HEK293T (cell line): ENCODE data around the gene PRPF19.

Experiments used
- CTCF ChIA-PET: fragments of 350-600 bp; formaldehyde crosslinking; extraction: SDS; loops from one replicate; lab custom pipeline; 2021; ENCODE audit warnings: antibody characterized with exemption, inconsistent platforms; lab: Yijun Ruan, JAX
- POLR2A ChIA-PET: fragments of 350-600 bp; formaldehyde crosslinking; extraction: SDS; loops from one replicate; lab custom pipeline; 2020; ENCODE audit warnings: antibody characterized with exemption, inconsistent platforms; lab: Yijun Ruan, JAX
- DNase-seq: peaks from one replicate; pipeline ENCODE4 v3.0.0; 2012; ENCODE audit warnings: mixed read lengths; ENCODE audit errors: extremely low spot score
- ARNT ChIP-seq: fragments of 450-650 bp; IDR thresholded peaks from 2 replicates; pipeline ENCODE4 v1.6.1; 2017; ENCODE audit warnings: mild to moderate bottlenecking
- BHLHE40 ChIP-seq: fragments of 450-650 bp; IDR thresholded peaks from 2 replicates; pipeline ENCODE4 v1.6.1; 2016; ENCODE audit warnings: mild to moderate bottlenecking, moderate library complexity, borderline replicate concordance
- CTBP1 ChIP-seq: fragments of 450-650 bp; IDR thresholded peaks from 2 replicates; pipeline ENCODE4 v1.6.1; 2016; ENCODE audit warnings: borderline replicate concordance
- ELF4 ChIP-seq: fragments of 450-650 bp; IDR thresholded peaks from 2 replicates; pipeline ENCODE4 v1.6.1; 2017; ENCODE audit warnings: antibody characterized with exemption
- FOXA1 ChIP-seq: fragments of 450-650 bp; IDR thresholded peaks from 2 replicates; pipeline ENCODE4 v1.6.1; 2016; ENCODE audit warnings: mild to moderate bottlenecking
- FOXK2 ChIP-seq: fragments of 450-650 bp; IDR thresholded peaks from 2 replicates; pipeline ENCODE4 v1.6.1; 2016; ENCODE audit warnings: mild to moderate bottlenecking
- FOXM1 ChIP-seq: fragments of 450-650 bp; IDR thresholded peaks from 2 replicates; pipeline ENCODE4 v1.6.1; 2017; ENCODE audit warnings: mild to moderate bottlenecking, borderline replicate concordance
- HDGF ChIP-seq: fragments of 450-650 bp; IDR thresholded peaks from 2 replicates; pipeline ENCODE4 v1.6.1; 2017; ENCODE audit warnings: antibody characterized with exemption, borderline replicate concordance
- L3MBTL2 ChIP-seq: fragments of 450-650 bp; conservative IDR thresholded peaks from 2 replicates; pipeline ENCODE4 v1.6.1; 2016; ENCODE audit warnings: mild to moderate bottlenecking
- LEF1 ChIP-seq: fragments of 450-650 bp; IDR thresholded peaks from 2 replicates; pipeline ENCODE4 v1.6.1; 2017; ENCODE audit warnings: mild to moderate bottlenecking, borderline replicate concordance
- NFRKB ChIP-seq: fragments of 450-650 bp; IDR thresholded peaks from 2 replicates; pipeline ENCODE4 v1.6.1; 2016; ENCODE audit warnings: mild to moderate bottlenecking, moderate library complexity
- SP1 ChIP-seq: fragments of 450-650 bp; IDR thresholded peaks from 2 replicates; pipeline ENCODE4 v1.6.1; 2017
- SUZ12 ChIP-seq: fragments of 450-650 bp; IDR thresholded peaks from 2 replicates; pipeline ENCODE4 v1.6.1; 2016; ENCODE audit warnings: mild to moderate bottlenecking
- TARDBP ChIP-seq: fragments of 450-650 bp; IDR thresholded peaks from 2 replicates; pipeline ENCODE4 v1.6.1; 2016
- ZNF384 ChIP-seq: fragments of 450-650 bp; IDR thresholded peaks from 2 replicates; pipeline ENCODE4 v1.6.1; 2016
- TF ChIP-seq, protein P1 (sequence below): fragments of 450-650 bp; IDR thresholded peaks from 2 replicates; pipeline ENCODE4 v1.6.1; 2016

The PRPF19 gene

DNA sequence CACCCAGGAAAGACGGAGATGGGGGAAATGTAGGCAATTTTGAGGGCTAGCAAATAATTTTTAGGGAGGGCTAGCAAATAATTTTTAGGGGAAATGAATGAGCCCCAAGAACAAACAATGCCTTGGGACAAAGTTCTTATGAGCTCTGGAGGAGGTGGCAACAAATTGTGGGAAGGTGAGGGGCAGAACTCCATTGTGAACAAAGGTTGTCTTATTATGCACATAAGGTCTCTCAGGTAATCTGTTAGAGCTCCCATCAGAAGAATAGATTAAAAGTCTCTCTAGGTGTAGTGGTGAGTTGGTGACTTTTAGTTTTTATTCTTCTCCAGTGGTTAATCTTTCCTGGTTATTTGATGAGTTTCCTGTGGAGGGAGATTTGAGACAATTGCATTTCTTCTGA, 2.4 kb upstream of the PRPF19 start:
- ChIA-PET CTCF (no interaction called here), POLR2A (no interaction called here)
- DNase-seq: no peak
- no peak for TF ChIP-seq SUZ12
- TF ChIP-seq CTBP1: no peak
- TF ChIP-seq BHLHE40: no peak
- TF ChIP-seq FOXA1: no peak
- no peak for TF ChIP-seq L3MBTL2
- no peak for TF ChIP-seq ZNF384
- no peak for TF ChIP-seq FOXM1
- TF ChIP-seq, protein P1, sequence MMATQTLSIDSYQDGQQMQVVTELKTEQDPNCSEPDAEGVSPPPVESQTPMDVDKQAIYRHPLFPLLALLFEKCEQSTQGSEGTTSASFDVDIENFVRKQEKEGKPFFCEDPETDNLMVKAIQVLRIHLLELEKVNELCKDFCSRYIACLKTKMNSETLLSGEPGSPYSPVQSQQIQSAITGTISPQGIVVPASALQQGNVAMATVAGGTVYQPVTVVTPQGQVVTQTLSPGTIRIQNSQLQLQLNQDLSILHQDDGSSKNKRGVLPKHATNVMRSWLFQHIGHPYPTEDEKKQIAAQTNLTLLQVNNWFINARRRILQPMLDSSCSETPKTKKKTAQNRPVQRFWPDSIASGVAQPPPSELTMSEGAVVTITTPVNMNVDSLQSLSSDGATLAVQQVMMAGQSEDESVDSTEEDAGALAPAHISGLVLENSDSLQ: no peak
- no peak for TF ChIP-seq FOXK2
- TF ChIP-seq NFRKB: no peak
- no peak for TF ChIP-seq ELF4
- no peak for TF ChIP-seq TARDBP

DNA sequence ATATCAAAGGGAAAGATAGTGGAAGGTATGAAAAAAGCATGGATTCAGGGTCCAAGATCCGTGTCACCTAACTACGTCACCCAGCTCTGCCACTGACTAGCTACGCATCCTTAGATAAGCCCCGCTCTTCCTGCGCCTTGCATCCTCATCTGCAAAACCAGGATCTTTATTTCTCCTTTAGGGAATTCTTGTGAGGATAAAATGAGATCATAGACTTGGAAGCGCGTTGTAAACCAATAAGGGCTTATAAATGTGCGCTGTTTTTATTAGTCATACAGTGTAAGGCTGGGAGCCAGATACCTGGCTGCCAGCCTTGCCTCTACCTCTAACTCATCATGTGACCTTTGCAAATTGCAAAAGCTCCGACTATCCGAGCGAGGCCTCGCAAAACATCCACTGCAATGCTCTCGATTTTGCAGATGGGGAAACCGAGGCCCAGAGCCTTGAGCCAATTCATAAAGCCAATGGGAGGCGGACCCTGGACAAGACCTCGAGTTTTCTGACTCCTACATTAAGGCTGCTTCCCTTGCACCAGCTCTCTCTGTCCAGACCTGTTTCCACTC, 753 bp downstream of the PRPF19 start:
- ChIA-PET POLR2A (interaction anchor here (1.1 to 2.1 kb wide), 8 partner anchors 9 to 256 kb away, joined by 3 to 34 read pairs (median 4); partner anchors contain the start of genes TMEM109 and VPS37C), CTCF (interaction anchor here (1.0 kb wide), 1 partner anchor 10 kb away, joined by 3 read pairs; no protein-coding TSS in a partner anchor)
- no peak for DNase-seq
- TF ChIP-seq FOXK2 (no peak), FOXM1 (no peak), ARNT (no peak), NFRKB (no peak), SUZ12 (no peak)

DNA sequence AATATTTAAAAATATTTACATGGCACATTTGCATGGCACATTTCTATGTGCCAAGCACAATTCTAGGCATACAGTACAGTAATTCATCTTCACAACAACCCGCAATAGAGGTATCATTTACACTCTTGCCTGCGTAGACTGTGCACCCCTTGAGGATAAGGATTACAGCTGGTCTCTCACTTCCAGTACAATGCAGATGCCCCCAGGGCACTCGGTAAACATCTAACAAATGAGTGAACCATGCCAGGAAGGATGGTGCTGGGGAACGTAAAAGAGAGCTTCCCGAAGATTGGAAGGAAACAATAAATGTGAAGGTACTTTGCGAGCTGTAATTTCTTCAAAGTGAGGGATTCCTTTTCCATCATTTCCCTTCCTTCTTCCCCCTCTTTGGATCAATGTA, 1.3 kb downstream of the PRPF19 start:
- no peak for DNase-seq
- POLR2A ChIA-PET: interaction anchor here (1.1 to 2.1 kb wide), 7 partner anchors 9 to 257 kb away, joined by 3 to 34 read pairs (median 4); partner anchors contain the start of genes TMEM109 and VPS37C
- CTCF ChIA-PET: interaction anchor here (0.6 to 1.0 kb wide), 2 partner anchors 10 to 74 kb away, joined by 3 to 4 read pairs; no protein-coding TSS in a partner anchor
- TF ChIP-seq SP1 (no peak), ARNT (no peak), FOXM1 (no peak), ELF4 (no peak)

DNA sequence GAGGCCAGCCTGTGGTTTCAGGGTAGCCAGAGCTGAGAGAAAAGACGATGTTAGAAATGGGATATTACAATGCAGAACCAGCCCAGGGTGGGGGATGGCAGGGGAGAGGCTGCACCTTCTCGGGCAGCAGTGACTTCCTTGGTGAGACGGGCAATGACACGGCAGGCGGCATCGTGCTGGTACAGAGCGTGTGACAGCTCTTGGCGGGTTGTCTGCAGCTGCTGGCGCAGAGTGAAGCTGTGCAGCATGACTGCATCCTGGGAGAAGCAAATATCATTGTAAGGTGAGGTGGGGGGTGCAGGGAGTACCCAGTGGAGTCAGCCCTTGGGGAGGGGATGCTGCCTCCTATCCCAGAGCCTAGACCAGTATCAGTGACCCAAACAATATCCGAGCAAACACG, 3.8 kb downstream of the PRPF19 start:
- CTCF ChIA-PET: interaction anchor here (1.2 to 1.5 kb wide), 2 partner anchors 11 to 15 kb away, joined by 3 to 4 read pairs; no protein-coding TSS in a partner anchor

DNA sequence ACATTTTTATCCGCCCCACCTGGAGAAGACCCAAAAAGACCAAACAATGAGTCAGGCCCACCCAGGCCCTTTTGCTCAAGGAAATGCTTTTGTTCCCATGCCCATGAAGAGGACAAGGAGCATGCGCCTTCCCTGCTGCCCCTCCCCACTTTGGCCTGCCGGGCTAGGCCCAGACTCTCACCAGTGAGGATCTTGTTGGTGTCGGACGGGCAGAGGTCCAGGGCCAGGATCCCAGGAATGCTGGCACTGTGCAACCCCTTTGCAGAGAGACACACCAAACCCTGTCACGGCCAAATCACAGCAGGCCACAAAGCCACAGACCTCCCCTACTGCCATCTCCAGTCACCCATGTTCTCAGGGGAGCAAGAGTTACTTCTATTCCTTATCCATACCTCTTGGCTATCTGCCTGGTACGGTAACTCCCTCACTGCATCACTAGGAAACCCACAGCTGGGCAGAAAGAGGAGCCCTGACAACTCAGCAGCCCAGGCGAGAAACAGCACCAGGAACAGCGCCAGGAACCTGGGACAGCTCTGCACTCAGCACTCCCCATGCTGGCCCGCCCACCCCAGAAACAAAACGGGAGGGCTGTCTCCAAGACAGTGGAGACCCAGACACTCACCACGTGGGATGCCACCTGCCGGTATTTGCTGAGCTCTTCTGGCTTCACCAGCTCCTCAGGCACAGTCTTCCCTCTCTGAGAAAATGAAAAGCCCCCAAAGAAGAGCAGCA, 5.5 kb downstream of the PRPF19 start:
- TF ChIP-seq LEF1: no peak
- TF ChIP-seq HDGF: no peak
- TF ChIP-seq ZNF384: no peak
- TF ChIP-seq, protein P1: no peak
- no peak for TF ChIP-seq TARDBP
- no peak for TF ChIP-seq FOXA1
- no peak for TF ChIP-seq ARNT
- TF ChIP-seq L3MBTL2: no peak
- TF ChIP-seq NFRKB: no peak
- no peak for TF ChIP-seq FOXK2
- TF ChIP-seq SUZ12: no peak
- no peak for TF ChIP-seq ELF4
- TF ChIP-seq SP1: no peak
- TF ChIP-seq BHLHE40: no peak
- no peak for TF ChIP-seq CTBP1
- TF ChIP-seq FOXM1: no peak
- ChIA-PET POLR2A (interaction anchor here (1.0 to 1.4 kb wide), 2 partner anchors 13 to 15 kb away, joined by 4 to 5 read pairs; partner anchors contain the start of gene TMEM109), CTCF (interaction anchor here (0.6 to 1.4 kb wide), 3 partner anchors 11 to 1335 kb away, joined by 3 to 10 read pairs (median 3); no protein-coding TSS in a partner anchor)
- DNase-seq: no peak

More for the DNA sequence above, 3.8 kb downstream of the PRPF19 start:
- DNase-seq: no peak
- POLR2A ChIA-PET: interaction anchor here (0.7 to 1.3 kb wide), 2 partner anchors 15 to 57 kb away, joined by 3 to 4 read pairs; no protein-coding TSS in a partner anchor
- TF ChIP-seq CTBP1 (no peak), ARNT (no peak), NFRKB (no peak), TARDBP (no peak), FOXM1 (no peak), LEF1 (no peak), FOXK2 (no peak), FOXA1 (no peak), ELF4 (no peak), SUZ12 (no peak), SP1 (no peak), L3MBTL2 (no peak), HDGF (no peak), BHLHE40 (no peak), ZNF384 (no peak)
- TF ChIP-seq, protein P1: no peak

DNA sequence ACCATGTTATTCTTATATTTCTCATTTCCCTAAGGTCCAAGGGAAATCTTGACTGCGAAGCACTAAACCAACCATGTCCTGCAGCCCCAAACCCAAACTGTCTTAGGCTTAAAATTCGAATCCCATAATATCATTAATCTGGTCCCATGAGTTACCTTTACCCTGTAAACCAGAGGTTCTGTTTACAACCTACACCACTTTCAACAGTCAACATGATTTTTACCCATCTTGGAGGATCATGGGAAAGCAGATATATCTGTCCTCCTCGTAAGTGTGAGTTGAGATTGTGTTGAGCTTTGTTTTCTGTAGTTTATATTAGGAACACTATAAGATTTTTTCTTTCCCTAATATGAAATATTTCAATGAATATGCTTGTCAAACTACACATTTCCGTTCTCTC, 6.4 kb downstream of the PRPF19 start:
- CTCF ChIA-PET: interaction anchor here (0.6 to 1.6 kb wide), 16 partner anchors 7 to 1334 kb away, joined by 3 to 23 read pairs (median 3); partner anchors contain the start of gene TMEM109
- no peak for DNase-seq
- POLR2A ChIA-PET: interaction anchor here (1.5 kb wide), 1 partner anchor 14 kb away, joined by 3 read pairs; the partner anchor contains the start of gene TMEM109
- TF ChIP-seq L3MBTL2: no peak
- TF ChIP-seq SP1: no peak
- no peak for TF ChIP-seq CTBP1
- TF ChIP-seq HDGF: no peak
- TF ChIP-seq BHLHE40: no peak
- TF ChIP-seq TARDBP: no peak
- TF ChIP-seq FOXA1: no peak
- no peak for TF ChIP-seq ARNT
- no peak for TF ChIP-seq ZNF384
- no peak for TF ChIP-seq LEF1
- no peak for TF ChIP-seq FOXK2
- TF ChIP-seq SUZ12: no peak
- no peak for TF ChIP-seq NFRKB
- TF ChIP-seq, protein P1: no peak
- TF ChIP-seq ELF4: no peak
- no peak for TF ChIP-seq FOXM1
